ENCODE measurements around the gene ZC3H7B.
A peak's percentile ranks its signal among the peaks of the same experiment; 100 is the strongest.
"Not testable (repeated sequence)": the region's sequence is repeated elsewhere in the genome, so short reads cannot be mapped to it uniquely, and the experiment has no call there.

The ZC3H7B gene

DNA sequence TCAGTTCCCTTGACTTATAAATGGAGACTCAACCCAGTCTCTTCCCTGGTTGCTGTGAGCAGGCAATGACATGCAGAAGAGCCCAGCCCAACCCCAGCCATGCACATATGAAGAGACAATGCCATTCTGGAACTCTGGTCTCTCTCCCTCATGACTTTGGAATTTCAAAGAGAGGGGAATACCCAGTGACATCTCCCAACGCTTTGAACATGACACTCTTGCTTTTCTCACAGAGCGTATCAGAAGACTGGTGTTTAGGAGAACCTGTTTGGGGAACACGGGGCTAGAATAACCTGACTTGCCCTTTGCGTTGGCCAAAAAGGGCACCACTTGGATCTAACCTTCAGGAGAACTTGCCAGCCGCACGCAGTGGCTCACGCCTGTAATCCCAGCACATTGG lies 28.2 kb upstream of the ZC3H7B start:
- Mint-ChIP-seq H3K9me3 (no peaks in the 10 kb centered on the region), H3K27me3 (no peaks in the 10 kb centered on the region), H3K4me3 (no peak overlapping the region), H3K36me3 (ENCODE audit: low read depth) (peaks cover 100% of the 10 kb centered on the region), H3K4me1 (ENCODE audit: low read depth) (no peaks in the 10 kb centered on the region), H3K27ac (no peak overlapping the region)
- intact Hi-C loops (cut with micrococcal nuclease), result no loop called here

DNA sequence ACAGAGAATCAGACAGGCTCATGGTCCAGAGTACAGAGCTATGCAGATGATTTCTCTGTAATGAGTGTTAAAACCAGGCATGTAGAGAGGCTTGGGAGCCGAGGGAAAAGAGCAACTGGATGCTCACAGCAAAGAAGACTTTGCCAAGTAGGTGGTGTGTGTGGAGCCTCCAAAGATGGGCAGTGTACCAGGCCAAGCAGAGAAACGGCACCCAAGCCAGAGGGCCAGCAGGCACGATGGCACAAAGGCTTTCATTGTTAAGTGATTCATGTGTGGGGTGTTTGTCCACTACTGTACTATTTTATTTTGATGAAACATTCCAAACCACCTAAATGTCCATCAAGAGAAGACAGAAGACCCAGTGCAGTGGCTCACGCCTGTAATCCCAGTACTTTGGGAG lies 26.5 kb upstream of the ZC3H7B start:
- intact Hi-C loops (cut with micrococcal nuclease), result no loop called here
- Mint-ChIP-seq H3K4me1 (ENCODE audit: low read depth) (no peaks in the 10 kb centered on the region), H3K4me3 (no peak overlapping the region), H3K36me3 (ENCODE audit: low read depth) (peaks cover 100% of the 10 kb centered on the region), H3K27ac (no peak overlapping the region), H3K9me3 (no peaks in the 10 kb centered on the region), H3K27me3 (no peaks in the 10 kb centered on the region)

DNA sequence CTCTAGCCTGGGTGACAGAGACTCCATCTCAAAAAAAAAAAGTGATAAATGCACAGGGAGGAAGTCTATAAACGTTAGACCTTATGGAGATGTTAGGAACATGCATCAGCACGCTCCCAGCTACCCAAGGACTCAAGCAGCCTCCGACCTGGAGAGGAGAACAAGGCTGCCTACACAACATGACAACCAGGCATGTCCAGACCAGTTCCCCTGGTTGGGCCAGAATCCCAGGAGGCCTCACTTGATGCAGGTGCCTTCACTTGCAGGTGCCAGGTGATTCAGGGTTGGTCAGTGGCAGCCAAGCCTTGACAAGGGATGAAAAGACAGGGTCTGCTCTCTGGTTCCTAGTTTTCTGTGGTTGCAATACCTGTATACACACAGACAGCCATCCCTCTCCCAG lies 21.3 kb upstream of the ZC3H7B start:
- H3K36me3 Mint-ChIP-seq (ENCODE audit: low read depth), result peaks cover 91% of the 10 kb centered on the region
- intact Hi-C loops (cut with micrococcal nuclease), result loop anchor here (10.0 kb wide), 1 partner anchor 85 kb away; no protein-coding TSS in a partner anchor
- H3K4me1 Mint-ChIP-seq (ENCODE audit: low read depth), result peaks cover 11% of the 10 kb centered on the region
- no peak overlapping the region for H3K27ac Mint-ChIP-seq
- H3K4me3 Mint-ChIP-seq, result no peak overlapping the region
- no peaks in the 10 kb centered on the region for H3K9me3 Mint-ChIP-seq
- no peaks in the 10 kb centered on the region for H3K27me3 Mint-ChIP-seq

DNA sequence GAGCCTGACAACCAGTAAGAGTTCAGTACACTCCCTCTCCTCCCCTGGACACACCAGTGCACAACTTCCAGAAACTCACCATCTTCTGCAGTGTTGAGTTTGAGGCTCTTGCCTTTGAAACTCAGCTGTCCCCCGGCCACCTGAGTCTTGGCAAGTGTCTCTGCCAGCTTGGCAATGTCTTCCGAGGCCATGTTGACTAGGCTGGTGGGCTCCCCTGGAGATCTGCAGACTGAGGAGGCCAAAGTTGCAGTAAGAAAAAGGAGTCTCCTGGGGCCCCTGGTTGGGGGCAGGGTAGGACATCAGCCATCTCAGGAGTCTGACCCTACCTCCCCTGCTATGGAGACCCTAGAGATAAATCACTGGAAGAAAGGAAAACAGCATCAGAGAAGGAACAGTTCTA lies 20.5 kb upstream of the ZC3H7B start:
- H3K4me3 Mint-ChIP-seq, result no peak overlapping the region
- peaks cover 83% of the 10 kb centered on the region for H3K36me3 Mint-ChIP-seq (ENCODE audit: low read depth)
- H3K27me3 Mint-ChIP-seq, result no peaks in the 10 kb centered on the region
- intact Hi-C loops (cut with micrococcal nuclease), result loop anchor here (10.0 kb wide), 1 partner anchor 86 kb away; no protein-coding TSS in a partner anchor
- no peaks in the 10 kb centered on the region for H3K9me3 Mint-ChIP-seq
- H3K27ac Mint-ChIP-seq, result no peak overlapping the region
- peaks cover 14% of the 10 kb centered on the region for H3K4me1 Mint-ChIP-seq (ENCODE audit: low read depth)

DNA sequence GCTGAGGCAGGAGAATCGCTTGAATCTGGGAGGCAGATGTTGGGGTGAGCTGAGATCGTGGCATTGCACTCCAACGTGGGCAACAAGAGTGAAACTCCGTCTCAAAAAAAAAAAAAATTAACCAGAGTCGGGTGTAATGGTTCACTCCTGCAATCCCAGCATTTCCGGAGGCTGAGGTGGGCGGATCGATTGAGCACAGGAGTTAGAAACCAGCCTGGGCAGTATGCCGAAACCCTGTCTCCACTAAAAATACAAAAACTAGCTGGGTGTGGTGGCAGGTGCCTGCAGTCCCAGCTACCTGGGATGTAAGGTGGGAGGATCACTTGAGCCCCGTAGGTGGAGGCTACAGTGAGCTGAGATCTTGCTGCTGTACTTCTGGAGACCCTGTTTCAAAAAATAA lies 16.9 kb upstream of the ZC3H7B start:
- intact Hi-C loops (cut with micrococcal nuclease), result loop anchor here (10.0 kb wide), 1 partner anchor 90 kb away; no protein-coding TSS in a partner anchor
- Mint-ChIP-seq H3K4me1 (ENCODE audit: low read depth) (peaks cover 30% of the 10 kb centered on the region), H3K36me3 (ENCODE audit: low read depth) (peaks cover 47% of the 10 kb centered on the region), H3K4me3 (peak overlapping the region; percentile 81), H3K27me3 (no peaks in the 10 kb centered on the region), H3K27ac (no peak overlapping the region), H3K9me3 (no peaks in the 10 kb centered on the region)

DNA sequence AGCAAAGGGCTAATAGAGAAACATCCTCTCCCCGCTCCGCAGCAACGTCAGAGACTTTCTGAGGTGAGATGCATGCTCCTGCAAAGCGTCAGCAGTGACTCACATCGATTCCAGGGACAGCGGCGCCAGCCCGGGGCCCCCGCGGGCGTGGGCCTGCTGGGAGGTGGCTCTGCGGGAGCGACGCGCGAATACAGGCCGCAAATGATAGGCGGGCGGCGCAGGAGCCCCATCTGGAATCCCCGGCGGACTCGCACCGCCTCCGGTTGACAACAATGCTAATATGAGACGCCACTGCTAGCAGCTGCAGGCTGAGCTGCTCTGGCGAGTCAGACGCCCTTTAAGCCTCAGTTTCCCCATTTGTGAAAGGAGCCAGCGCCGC lies 15.9 kb upstream of the ZC3H7B start:
- H3K4me1 Mint-ChIP-seq (ENCODE audit: low read depth), result peaks cover 37% of the 10 kb centered on the region

DNA sequence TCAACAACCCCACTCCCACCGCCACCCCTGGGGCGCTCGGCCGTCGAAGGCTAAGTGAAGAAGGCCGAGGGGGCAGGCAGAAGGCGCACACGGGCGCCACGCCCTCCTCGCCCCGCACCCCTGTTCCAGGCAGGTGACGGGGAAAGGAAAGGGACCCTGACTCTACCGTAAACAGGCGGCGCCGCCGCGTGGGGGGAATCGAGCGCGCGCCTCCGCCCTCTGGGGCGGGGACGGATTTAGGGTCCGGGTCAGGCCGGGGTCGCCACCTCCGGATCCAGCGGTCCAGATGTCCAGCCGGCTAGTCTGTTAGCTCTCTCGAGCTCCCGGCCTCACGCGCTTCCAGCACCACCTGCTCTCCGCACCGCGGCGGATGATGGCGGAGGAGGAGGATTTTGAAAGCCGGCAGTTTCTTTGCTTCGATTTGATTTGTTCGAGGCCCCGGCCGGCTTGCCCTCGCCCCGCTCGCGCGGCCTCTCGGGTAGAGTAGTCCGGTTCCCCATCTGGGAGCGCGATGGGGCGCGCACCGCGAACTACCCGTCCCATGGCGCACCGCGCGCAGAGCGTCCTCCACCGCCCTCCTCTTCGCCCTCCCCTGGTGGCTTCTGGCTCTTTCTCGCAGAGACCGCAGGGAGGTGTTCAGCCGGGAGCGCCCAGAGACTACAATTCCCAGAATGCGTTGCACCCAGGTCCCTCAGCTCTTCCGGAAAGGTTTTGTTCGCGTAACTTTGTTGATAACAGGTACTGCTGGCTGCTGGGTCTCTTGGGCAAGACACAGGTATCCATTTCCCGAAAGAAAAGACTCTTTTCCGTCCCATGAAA lies 15.3 kb upstream of the ZC3H7B start, which contains the start of gene RANGAP1:
Gene RANGAP1, minus strand, starts transcription at position 368 of the 819 bp plus-strand sequence. CDS start 5,143 bp downstream, outside the sequence.
- intact Hi-C loops (cut with micrococcal nuclease), result loop anchor here (1.0 to 10.0 kb wide), 5 partner anchors 15 to 429 kb away; partner anchors contain the start of genes ST13, TEF, XPNPEP3 and ZC3H7B
- peak within 1 kb of the TSS; percentile 86 for H3K27ac Mint-ChIP-seq
- H3K27me3 Mint-ChIP-seq, result no peaks in the 10 kb centered on the region
- H3K9me3 Mint-ChIP-seq, result no peaks in the 10 kb centered on the region
- peaks cover 37% of the 10 kb centered on the region for H3K4me1 Mint-ChIP-seq (ENCODE audit: low read depth)
- H3K4me3 Mint-ChIP-seq, result peak within 1 kb of the TSS; percentile 81
- peaks cover 31% of the 10 kb centered on the region for H3K36me3 Mint-ChIP-seq (ENCODE audit: low read depth)

More for the DNA sequence above, 15.9 kb upstream of the ZC3H7B start:
- intact Hi-C loops (cut with micrococcal nuclease), result loop anchor here (1.0 to 10.0 kb wide), 5 partner anchors 16 to 428 kb away; partner anchors contain the start of genes ST13, TEF, XPNPEP3 and ZC3H7B
- Mint-ChIP-seq H3K36me3 (ENCODE audit: low read depth) (peaks cover 37% of the 10 kb centered on the region), H3K27ac (peak overlapping the region; percentile 86), H3K27me3 (no peaks in the 10 kb centered on the region), H3K9me3 (no peaks in the 10 kb centered on the region), H3K4me3 (peak overlapping the region; percentile 81)

DNA sequence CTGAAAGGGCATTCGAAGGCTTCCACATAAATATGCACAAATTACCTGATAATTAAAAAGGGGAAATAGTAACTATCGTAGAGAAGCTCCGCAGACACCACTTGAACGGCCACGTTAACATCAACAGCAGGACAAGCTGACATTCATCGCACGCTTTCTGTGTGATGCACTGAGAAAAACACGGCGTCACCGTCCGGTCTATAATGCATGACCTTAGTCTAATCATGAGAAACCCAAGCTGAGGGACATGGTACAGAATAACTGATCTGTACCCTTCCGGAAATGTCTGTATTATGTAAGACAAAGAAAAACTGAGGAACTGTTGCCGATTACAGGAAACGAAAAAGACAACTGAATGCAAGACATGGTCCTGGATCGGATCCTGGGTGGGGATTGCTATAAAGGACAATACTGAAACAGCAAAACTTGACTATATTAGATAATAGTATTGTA lies 14.7 kb upstream of the ZC3H7B start:
- Mint-ChIP-seq H3K4me3 (peak overlapping the region; percentile 81), H3K9me3 (no peaks in the 10 kb centered on the region), H3K4me1 (ENCODE audit: low read depth) (peaks cover 37% of the 10 kb centered on the region), H3K27me3 (no peaks in the 10 kb centered on the region), H3K27ac (peak overlapping the region; percentile 86), H3K36me3 (ENCODE audit: low read depth) (peaks cover 25% of the 10 kb centered on the region)
- intact Hi-C loops (cut with micrococcal nuclease), result loop anchor here (5.0 to 10.0 kb wide), 4 partner anchors 69 to 429 kb away; partner anchors contain the start of genes ST13, TEF and XPNPEP3

DNA sequence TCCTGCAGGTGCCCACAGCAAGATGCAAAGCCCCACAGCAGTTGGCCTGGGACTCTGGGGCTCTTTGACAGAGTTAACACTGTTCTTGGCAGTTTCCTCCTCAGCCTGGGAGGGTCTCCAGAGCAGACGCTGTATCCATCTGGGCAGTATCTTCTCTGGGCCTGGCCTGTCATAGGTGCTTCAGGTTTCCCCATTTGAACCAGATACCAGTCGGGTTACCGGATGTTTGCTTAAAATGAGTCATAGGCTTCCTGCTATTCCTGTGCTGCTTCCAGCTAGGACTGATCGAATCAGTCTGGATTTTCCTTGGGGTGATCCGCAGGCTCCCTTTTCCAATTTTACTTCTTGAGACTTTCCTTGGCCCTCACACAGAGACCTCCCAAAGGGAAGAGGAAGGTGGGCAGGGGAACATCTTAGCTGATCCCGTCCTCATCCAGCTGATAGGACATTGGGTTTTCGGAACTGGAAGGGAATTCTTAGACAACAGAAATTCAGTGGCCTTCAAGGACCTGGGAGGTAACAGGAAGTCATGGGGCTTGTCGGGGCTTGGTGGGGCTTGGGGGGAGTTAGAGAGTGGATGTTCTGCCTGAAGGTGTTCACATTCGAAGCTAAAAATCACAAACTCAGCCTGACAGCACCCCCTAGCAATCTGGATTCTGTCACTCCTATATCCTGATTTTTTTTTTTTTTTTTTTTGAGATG lies 12.9 kb upstream of the ZC3H7B start:
- Mint-ChIP-seq H3K27me3 (no peaks in the 10 kb centered on the region), H3K4me3 (no peak overlapping the region), H3K36me3 (ENCODE audit: low read depth) (peaks cover 13% of the 10 kb centered on the region), H3K4me1 (ENCODE audit: low read depth) (peaks cover 34% of the 10 kb centered on the region), H3K9me3 (no peaks in the 10 kb centered on the region), H3K27ac (no peak overlapping the region)
- intact Hi-C loops (cut with micrococcal nuclease), result loop anchor here (5.0 to 10.0 kb wide), 4 partner anchors 71 to 431 kb away; partner anchors contain the start of genes ST13, TEF and XPNPEP3

DNA sequence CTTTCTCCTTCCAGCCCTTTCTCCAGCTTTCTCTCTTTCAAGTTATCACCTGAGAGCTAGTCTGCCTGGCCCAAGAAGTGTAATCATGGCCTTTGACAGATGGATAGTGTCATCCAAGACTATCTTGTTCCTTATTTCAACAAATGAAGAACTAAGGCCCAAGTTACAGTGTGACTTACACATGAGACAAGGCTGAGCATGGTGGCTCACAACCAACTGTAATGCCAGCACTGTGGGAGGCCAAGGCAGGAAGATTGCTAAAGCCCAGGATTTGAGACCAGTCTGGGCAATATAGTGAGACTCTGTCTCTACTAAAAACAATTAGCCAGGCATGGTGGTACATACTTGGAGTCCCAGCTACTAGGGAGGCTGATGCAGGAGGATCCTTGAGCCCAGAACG lies 11.7 kb upstream of the ZC3H7B start:
- no peaks in the 10 kb centered on the region for H3K27me3 Mint-ChIP-seq
- H3K4me1 Mint-ChIP-seq (ENCODE audit: low read depth), result peaks cover 30% of the 10 kb centered on the region
- no peak overlapping the region for H3K4me3 Mint-ChIP-seq
- peaks cover under 1% of the 10 kb centered on the region for H3K36me3 Mint-ChIP-seq (ENCODE audit: low read depth)
- H3K9me3 Mint-ChIP-seq, result no peaks in the 10 kb centered on the region
- H3K27ac Mint-ChIP-seq, result peak overlapping the region; percentile 37
- intact Hi-C loops (cut with micrococcal nuclease), result loop anchor here (5.0 to 10.0 kb wide), 4 partner anchors 72 to 432 kb away; partner anchors contain the start of genes ST13, TEF and XPNPEP3

DNA sequence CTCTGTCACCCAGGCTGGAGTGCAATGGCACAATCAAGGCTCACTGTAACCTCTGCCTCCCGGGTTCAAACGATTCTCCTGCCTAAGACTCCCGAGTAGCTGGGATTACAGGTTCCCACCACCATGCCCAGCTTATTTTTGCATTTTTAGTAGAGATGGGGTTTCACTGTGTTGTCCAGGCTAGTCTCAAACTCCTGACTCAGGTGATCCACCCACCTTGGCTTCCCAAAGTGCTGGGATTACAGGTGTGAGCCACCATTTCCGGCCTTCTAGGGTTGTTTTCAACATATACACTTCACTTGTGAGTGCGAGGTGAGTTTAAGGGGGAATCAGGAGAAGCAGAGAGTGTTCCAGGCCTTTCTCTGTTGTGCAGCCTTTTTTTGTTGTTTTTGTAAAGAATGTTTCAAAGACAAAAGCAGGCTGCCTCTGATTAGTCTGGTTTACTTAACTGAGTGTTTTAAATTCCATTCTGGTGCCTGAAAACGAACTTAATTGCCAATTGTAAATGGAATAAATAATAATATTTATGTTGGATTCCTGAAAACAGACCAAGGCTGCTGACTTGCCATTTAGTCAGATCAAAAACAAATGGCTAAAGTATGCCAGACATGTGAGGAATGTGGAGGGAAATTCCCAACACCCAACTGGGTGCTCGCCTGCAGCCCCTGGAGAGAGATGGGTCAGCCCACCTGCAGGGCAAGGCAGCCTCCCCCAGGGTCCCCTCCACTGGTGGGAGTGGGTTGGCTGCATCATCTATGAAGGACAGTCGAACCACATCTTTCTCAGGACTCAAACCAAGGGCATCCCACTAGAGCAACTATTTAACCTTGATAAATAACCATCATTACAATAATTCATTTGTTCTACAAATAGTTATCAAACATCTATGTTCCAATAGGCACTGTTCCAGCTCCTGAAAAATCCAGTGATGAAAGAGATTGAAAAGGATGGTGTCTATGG lies 10.8 kb upstream of the ZC3H7B start:
- Mint-ChIP-seq H3K27me3 (no peaks in the 10 kb centered on the region), H3K4me1 (ENCODE audit: low read depth) (peaks cover 23% of the 10 kb centered on the region), H3K9me3 (no peaks in the 10 kb centered on the region), H3K27ac (no peak overlapping the region), H3K4me3 (no peak overlapping the region), H3K36me3 (ENCODE audit: low read depth) (no peaks in the 10 kb centered on the region)
- intact Hi-C loops (cut with micrococcal nuclease), result no loop called here

DNA sequence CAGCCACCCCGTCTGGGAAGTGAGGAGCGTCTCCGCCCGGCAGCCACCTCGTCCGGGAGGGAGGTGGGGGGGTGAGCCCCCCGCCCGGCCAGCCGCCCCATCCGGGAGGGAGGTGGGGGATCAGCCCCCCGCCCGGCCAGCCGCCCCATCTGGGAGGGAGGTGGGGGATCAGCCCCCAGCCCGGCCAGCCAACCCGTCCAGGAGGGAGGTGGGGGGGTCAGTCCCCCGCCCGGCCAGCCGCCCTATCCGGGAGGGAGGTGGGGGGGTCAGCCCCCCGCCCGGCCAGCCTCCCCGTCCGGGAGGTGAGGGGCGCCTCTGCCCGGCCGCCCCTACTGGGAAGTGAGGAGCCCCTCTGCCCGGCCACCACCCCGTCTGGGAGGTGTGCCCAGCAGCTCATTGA lies 6.5 kb upstream of the ZC3H7B start:
- H3K36me3 Mint-ChIP-seq (ENCODE audit: low read depth); intact Hi-C loops (cut with micrococcal nuclease); H3K4me3 Mint-ChIP-seq; H3K27ac Mint-ChIP-seq; H3K9me3 Mint-ChIP-seq; H3K27me3 Mint-ChIP-seq; H3K4me1 Mint-ChIP-seq (ENCODE audit: low read depth): not testable (repeated sequence)

Data from dendritic cell treated with granulocyte-macrophage colony-stimulating factor and Interleukin-4, amounts not matched to agents 40 ng/mL and 50 ng/mL, for 4 days (primary cell).